GM19238 (cell line): ENCODE measurements around the gene DEK.
"Not testable (repeated sequence)": the region's sequence is repeated elsewhere in the genome, so short reads cannot be mapped to it uniquely, and the experiment has no call there.

Experiments used
- DNase-seq: peaks from one replicate; pipeline ENCODE4 v3.0.0; 2011; ENCODE audit warnings: low spot score; ENCODE audit not compliant: insufficient read length

DEK gene, protein sequence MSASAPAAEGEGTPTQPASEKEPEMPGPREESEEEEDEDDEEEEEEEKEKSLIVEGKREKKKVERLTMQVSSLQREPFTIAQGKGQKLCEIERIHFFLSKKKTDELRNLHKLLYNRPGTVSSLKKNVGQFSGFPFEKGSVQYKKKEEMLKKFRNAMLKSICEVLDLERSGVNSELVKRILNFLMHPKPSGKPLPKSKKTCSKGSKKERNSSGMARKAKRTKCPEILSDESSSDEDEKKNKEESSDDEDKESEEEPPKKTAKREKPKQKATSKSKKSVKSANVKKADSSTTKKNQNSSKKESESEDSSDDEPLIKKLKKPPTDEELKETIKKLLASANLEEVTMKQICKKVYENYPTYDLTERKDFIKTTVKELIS

DNA sequence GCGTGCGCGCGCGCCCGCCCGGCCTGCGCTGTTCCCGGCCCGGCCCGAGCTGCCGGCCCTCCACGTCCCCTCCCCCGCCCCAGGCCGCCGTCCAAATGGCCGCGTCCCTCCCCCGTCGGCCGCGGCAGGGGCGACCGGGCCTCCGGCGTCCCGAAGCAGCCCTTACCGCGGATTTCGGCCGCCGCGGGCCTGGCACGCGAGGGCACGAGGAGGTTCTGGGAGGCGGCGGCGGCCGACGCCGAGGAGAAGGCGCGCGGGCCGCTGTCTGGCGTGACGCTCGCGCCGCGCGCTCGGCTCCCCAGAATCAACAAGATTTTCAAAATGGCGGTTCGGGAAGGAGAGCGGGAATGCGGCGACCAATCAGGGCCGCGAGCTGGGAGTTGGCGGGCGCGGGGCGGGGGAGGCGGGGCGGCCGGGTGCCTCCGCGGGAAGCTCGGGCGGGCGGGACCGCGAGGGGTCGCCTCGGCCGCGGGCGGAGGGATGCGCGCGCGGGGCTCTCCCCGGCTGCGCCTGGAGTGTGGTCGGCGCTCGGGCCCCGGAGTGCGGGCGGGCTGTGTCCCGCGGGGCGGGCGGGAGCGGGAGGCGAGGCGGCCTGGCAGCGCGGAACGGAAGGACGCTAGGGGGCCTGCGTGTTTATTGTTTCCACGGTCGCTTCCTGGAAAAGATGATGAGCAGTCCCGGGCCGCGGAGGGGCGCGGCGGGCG, at the start of gene DEK:
Gene DEK (minus strand): TSS at position 312 of the 704 bp plus-strand sequence. CDS start 543 bp downstream, outside the sequence.
- peak; percentile 56 for DNase-seq

DNA sequence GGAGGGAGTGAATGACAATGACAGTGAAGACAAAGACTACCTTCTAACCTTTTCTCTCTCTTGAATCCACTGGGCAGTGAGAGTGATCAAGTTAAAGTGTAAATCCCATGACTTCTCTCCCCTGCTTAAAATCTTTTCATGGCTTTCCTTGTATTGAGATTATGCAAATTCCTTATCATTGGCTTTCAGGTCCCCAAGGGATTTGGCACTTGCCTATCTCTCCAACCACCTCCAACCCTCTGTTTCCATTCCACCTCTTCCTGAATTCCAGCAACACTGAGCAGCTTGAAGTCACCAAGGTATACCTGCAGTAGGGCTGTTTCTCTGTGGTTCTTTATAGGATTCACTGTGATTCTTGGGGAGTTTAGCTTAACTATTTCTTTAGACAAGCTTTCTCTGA, 48.0 kb upstream of the DEK start:
- DNase-seq, result no peak

DNA sequence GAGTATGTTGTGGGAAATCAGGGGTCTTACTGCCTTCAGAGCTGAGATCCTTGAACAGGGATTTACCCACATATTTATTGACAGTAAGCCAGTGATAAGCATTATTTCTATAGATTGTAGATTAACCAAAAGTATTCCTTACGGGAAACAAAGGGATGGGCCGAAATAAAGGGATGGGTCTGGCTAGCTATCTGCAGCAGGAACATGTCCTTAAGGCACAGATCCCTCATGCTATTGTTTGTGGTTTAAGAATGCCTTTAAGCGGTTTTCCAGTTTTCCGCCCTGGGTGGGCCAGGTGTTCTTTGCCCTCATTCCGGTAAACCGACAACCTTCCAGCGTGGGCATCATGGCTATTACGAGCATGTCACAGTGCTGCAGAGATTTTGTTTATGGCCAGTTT, 45.7 kb upstream of the DEK start:
- not testable (repeated sequence) for DNase-seq

DNA sequence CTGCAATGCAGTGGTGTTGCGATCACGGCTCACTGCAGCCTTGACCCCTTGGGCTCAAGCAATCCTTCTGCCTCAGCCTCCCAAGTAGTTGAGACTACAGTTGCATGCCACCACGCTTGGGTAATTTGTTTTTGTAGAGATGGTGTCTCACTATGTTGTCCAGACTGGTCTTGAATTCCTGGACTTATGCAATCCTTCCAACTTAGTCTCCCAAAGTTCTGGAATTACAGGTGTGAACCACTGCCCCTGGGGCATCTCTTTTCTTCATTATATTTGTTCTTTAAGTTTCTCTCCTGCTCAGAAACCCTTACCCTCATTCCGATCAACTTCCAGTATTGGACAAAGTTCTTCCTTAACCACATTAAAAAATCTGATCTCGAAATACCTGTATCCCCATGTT, 44.7 kb upstream of the DEK start:
- no peak for DNase-seq

DNA sequence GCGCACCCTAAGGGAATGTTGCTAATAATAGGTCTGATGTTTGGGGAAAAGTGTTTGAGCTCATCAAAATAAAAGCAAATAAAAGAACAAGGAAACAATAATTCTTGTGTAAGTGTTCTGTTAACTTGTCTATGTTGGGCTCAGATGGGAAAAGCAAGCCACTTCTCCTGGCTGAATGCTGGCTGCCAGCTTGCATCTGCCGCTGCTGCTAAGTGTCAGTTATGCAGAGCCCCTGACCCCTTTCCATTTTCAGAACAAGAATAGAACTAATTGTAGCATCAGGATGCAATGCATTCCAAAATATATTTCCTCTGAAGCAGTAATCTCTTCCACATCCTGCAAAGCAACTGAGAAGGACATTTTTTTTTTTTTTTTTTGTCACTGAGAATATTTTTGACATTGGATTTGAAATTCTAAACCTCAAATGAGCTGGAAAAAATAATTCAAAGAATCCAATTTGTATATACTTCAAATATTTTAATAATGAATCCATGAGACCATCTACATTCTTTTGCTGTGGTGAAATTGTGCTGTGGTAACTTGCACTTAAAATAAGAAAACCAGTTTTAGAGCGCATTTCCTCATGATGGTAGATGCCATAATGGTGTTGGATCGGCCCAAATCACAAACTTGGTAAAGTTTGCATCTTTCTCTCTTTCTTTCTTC, 43.9 kb upstream of the DEK start:
- DNase-seq, result no peak

DNA sequence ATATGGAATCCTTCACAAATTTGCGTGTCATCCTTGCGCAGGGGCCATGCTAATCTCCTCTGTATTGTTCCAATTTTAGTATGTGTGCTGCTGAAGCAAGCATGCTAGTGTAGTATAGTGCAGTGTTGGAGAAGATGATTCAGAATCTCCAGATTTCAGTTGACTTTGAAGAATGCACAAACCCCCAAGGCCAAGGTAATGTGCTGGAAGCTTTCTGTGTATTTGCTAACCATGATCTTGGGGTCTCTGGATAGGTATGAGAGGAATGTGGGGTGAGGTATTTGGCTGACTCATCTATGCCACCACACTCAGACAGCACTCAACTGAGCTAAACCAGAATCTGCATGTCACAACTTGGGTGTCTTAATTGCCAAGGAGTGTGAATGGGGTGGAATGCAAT, 42.6 kb upstream of the DEK start:
- no peak for DNase-seq

DNA sequence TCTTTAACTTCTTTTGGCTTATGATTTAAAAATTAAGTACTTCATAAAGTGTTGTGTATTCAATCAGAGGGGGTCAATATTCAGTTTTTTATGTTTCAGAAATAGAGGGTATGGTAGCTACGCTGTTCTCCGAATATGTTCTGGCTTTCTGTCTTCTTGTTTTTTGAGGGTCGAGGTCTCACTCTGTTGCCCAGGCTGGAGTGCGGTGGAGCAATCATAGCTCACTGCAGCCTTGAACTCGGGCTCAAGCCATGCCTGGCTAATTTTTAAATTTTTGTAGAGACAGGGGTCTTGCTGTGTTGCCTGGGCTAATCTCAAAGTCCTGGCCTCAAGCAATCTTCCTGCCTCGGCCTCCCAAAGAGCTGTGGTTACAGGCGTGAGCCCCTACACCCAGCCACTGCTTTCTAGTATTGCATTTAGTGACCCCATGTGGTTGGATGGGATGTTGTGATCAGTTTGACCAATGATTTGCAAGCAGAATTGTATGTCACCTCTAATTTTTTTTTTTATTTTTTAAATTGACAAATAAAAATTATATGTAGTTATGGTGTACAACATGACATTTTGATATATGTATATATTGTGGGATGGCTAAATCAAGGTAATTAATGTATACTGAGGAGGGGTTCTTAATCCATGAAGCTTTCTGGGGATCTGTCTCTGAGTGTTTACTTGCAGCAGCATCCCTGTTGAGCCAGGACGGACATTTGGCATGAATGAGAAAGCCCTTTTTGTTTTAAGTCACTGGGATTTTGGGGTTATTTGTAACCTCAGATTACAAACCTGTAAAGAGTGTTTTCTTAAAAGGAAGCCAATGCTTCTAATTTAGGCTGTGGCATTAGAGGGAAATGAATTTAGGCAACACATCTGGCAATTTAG, 38.5 kb upstream of the DEK start:
- DNase-seq, result no peak

DNA sequence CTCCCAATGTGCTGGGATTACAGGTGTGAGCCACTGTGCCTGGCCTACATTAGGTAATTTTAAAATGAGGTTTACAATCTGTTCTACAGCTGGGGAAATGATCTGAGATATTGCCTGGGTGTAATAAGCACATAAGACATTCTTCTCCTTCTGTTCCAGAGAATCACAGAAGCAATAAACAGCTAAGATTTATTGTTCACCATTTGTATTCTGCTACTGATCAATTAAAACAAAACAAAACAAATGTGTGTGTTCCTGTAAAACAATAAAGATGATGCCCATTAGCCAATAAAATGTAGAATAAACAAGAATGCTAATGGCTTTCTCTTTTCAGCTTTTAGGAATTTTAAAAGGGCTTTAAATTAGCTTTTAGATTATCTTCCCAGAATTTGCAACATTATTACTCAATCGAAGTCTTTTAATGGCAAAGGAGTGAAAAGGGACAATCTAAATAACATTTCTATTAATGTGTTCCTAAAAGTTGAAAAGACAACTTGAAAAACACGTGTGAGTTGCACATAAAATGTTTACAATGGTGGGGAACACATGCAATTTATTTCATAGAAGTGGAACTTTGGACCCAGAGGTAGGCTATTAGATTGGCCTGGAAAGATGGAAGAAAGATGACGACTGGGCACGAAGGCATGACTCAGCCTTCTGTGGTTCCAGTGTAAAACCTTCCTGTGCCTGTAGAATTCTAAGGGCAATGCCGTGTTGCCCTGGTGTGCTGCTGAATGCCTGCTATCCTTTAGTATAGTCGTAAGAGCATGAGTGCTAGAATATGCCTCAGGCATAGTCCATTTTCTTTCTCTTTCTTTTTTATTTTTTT, 29.0 kb upstream of the DEK start:
- no peak for DNase-seq

DNA sequence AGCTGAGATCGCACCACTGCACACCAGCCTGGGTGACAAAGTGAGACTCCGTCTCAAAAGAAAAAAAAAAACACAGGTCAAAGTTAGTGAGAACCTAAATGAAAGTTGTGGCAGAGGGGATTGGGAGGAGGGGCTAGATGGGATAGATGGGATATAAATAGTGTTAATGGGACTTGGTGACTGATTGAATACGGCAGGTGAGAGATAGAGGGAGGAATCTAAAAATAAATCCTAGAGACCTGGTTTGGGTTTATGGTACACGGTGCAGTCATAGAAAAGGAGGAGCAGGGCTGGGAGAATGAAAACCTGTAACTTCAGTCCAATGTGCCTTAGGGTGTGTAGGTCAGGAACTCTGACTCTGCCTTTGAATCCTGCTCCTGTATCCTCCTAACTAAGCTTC, 25.0 kb upstream of the DEK start:
- no peak for DNase-seq

DNA sequence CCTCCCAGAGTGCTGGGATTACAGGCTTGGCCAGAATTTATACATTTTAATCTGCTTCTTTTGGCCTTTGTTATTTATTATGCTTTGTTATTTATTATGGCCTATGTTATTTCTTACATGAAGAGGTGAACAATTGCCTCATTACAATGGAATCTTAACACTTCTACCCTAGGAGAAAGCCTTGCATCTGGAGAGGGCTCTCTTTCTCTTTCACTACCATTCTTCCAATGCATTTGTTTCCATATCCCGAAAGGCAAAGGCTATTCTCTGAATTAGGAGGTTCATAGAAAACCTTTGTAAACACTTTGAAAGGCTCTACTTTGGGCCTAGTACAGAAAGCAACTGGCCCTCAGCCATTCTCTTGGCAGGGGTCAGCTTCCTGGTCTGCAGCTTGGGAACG, 19.9 kb upstream of the DEK start:
- no peak for DNase-seq

DNA sequence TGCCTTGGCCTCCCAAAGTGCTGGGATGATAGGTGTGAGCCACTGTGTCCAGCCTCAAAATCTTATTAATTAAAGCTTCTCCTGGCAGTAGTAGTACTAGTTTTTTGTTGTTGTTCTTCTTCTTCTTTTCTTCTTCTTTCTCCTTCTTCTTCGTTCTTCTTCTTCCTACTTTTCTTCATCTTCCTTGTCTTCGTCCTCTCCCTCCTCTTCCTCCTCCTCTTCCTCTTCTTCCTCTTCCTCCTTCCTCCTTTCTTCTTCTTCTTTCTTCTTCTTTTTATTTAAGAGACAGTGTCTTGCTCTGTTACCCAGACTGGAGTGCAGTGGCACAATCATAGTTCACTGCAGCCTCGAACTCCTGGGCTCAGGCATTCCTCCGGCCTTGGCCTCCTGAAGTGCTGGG, 17.2 kb upstream of the DEK start:
- DNase-seq, result no peak

DNA sequence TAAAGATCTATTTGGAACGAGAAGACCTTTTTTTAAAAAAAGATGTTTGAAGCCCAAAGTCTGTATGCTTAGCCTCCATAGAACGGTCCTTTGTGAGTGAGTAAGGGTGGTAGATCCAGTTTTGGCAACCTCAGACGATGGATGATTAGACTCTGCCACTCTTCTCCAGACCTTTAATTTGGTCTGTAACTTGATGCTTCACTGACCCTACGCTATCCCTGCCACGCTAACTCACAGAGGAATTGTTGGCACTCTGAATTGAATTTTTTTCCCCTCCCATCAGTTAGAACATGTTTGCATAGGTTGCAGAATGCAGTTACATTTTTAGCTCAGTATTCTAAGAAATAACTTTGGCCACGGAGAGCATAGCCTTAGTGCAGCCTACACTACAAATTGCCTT, 15.8 kb upstream of the DEK start:
- no peak for DNase-seq

DNA sequence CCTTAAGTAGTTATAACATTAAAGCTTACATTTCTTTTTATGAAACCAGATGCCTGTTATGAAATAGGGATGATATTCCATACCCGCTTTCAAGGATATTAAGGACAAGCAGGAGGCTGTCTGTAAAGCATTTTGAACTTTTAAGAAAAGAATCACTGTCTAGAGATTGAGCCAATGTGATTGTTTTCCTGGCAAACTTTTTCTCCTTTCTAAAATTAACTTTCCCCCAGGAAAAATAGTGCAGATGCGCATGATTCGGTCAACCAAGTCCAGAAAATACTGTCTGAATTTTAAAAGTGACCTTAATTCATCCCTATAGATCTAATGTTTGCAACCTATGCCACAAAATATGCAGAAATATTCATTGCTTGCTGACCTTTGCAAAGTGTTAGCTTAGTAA, 15.1 kb upstream of the DEK start:
- DNase-seq, result no peak

DNA sequence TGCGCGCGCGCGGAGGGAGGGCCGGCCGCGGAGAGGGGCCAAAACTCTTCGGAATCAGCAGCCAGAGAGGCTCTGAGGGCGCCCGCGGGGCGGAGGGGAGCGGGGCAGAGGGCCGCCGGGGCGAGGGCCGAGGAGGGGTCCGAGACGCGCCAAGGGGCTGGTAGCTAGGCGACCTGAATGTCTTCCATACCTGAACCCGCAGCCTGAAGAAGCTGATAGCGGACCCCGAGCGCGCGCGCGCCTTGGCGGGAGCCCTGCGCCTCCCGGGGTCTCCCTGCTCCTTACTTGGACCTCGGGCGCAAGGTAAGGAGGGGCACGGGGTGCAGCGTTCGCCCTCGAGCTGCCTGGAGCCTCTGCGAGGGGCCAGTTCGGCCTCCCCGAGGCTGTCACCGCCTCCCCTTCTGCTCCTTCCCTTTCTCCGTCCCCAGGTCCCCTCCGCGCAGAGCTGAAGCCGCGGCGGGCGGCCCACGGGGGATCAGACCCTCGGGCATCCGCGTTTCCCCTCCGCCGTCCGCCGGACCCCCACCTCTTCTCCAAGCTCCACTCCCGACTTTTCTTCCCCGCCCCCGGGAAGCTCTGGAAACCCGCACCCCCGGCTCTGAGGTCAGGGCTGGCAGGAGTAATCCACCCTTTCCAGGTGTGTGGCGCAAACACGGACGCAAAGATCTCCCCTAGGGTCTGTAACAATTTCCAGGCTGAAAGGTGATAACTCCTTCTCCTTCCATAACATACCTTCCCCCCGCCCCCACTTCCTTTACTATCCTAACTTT, 13.1 kb upstream of the DEK start:
- no peak for DNase-seq

DNA sequence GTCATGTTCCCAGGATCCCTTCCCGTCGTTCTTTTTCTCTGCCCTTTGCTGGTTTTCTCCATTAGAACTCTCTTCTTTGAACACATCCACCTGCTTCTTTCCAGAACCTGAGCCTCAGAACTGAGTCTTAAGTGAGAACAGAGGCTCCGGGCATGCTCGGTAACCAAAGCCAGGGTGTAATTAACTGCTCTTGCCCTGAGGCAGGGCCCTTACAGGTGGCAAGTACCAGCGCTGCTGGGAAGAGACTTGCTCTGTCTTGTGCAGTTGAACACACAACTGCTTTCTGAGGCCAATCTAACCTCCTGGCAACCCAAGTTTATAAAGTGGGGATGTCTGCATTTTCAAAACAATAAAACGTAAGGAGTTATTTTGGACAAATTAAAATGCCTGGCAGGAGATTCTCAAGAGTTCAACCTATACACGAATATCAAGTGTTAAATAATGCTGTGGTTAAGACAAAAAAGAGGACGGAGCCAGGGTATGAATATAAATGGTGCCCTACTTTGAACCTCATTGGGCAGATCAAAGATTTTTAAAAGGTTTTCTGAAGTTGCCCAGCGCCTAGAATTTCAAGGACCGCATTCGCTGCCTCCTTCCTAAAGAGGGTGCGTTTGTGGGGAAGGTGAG, 12.4 kb upstream of the DEK start:
- no peak for DNase-seq

DNA sequence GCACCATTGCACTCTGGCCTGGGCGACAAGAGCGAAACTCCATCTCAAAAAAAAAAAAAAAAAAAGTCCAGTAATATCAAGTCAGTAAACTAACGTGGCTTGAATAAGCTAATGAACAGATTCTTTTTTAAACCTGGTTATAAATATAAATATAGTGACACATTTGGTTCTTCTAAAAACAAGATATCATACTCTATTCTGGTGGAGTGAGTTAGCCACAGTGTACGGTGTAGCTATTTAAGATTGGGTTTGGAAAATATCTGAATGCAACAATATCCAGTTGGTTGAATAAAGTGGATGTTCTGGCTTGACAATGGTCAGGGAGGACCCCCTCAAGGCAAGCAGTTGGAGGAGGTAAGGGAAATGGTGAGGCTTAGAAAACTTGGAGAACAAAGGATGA, 5.9 kb upstream of the DEK start:
- DNase-seq, result no peak

DNA sequence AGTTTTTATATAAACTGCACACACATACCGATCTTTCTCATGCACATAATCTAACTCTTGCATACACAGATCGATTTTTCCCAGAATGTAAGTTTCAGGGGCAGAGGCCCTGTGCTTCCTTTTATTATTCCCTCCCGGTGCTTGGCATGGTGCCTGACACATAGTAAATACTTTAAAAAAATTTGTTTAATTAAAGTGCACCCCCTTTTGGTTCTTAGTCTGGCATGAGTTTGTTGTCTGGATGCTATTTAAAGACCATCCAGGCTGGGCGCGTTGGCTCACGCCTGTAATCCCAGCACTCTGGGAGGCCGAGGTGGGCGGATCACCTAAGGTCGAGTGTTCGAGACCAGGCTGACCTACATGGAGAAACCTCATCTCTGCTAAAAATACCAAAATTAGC, 5.4 kb upstream of the DEK start:
- no peak for DNase-seq

DNA sequence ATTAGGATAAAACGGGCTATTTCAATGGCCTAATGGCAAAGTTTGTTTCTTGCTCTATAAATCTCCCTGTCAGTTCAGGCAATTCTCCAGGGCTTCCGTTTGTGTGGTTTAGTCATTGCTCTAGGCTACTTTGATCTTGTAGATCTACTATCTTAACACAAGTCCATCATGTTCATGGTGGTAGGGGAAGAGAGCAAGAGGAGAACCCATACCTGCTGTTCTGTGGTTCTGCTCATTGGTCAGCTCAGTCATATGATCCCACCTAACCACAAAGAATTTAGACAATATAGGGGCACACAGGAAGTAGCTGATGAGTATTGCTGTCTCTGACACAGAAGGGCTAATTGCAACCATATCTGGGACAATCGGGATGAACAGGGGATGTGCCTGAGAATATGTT, 4.9 kb upstream of the DEK start:
- peak; percentile 6 for DNase-seq

DNA sequence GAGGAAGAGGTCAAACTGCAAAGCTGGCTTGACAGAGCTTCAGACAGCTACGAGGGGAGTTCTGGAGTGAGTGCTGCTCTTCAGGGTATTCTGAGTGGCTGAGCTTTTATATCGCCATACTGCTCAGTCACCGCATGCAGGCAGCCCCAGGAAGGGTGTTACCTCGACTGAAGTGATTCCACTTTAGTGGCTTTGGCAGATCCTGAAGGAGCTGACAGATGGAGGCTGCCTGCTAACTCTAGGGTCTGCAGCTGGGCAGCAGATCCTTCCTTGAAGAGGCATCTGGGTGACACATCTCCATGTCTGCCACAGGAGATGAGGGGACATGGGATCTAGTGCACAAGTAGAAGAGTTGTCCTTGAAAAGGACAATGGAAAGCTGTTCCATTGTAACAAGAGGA, 3.7 kb upstream of the DEK start:
- no peak for DNase-seq
